Retinal pigment epithelial cell (primary cell): ENCODE data around the gene FCMR.

ENCODE experiments used
- DNase-seq: peaks from one replicate; pipeline ENCODE4 v3.0.0-alpha.2; 2010; ENCODE audit warnings: low read depth
- H3K4me3 ChIP-seq: 2 replicates; pipeline ENCODE4 v1.5.1; 2011; ENCODE audit warnings: mild to moderate bottlenecking, low read length, control low read depth, moderate library complexity
- TF ChIP-seq, protein P1 (sequence below): conservative IDR thresholded peaks from 2 replicates; pipeline ENCODE4 v1.5.1; 2011; ENCODE audit warnings: low read depth, low read length, control low read depth, inconsistent platforms

FCMR gene

DNA sequence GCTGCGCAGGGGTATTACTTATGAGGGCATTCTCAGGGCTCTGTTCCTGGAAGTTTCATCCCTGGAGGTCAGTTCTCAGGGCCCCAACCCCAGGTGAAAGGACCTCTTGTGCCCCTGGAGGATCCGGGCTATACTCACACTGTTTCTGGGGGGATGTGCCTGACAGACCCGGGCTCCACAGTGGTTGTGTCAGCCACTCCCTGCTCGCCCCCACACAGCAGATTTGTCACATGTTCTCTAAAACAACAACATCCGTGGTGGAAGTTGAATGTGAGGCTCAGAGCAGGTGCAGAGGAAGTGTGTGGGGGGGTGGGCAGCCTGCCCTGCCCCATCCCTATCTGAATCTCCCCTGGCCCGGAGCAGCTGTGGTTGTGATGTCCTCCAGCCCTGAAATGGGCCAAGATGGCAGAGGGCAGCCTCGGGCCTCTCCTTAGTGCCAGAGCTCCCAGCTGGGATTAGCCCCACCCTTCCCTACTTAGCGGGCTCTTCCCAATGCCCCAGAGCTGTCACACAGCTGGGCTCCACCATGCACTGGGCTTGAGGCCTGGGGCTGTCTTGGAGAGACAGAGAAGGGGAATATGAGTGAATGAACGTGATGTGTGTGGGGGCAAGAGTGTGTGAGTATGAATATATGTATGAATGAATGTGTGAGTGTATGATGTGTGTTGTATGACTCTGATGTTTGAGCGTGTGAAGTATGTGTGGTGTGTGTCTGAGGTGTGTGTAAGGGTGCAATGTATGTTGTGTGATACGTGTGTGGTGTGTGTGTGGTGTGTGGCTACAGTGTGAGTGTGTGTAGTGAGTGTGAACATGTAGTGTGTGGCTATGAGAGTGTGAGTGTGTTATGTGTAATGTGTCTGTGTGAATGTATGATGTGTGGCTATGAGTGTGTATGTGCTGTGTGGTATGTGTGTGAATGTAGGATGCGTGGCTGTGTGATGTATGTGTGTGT, 1.5 kb upstream of the FCMR start:
- no peak for DNase-seq
- no peak overlapping the region for H3K4me3 ChIP-seq
- TF ChIP-seq, protein P1, sequence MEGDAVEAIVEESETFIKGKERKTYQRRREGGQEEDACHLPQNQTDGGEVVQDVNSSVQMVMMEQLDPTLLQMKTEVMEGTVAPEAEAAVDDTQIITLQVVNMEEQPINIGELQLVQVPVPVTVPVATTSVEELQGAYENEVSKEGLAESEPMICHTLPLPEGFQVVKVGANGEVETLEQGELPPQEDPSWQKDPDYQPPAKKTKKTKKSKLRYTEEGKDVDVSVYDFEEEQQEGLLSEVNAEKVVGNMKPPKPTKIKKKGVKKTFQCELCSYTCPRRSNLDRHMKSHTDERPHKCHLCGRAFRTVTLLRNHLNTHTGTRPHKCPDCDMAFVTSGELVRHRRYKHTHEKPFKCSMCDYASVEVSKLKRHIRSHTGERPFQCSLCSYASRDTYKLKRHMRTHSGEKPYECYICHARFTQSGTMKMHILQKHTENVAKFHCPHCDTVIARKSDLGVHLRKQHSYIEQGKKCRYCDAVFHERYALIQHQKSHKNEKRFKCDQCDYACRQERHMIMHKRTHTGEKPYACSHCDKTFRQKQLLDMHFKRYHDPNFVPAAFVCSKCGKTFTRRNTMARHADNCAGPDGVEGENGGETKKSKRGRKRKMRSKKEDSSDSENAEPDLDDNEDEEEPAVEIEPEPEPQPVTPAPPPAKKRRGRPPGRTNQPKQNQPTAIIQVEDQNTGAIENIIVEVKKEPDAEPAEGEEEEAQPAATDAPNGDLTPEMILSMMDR: no peak

DNA sequence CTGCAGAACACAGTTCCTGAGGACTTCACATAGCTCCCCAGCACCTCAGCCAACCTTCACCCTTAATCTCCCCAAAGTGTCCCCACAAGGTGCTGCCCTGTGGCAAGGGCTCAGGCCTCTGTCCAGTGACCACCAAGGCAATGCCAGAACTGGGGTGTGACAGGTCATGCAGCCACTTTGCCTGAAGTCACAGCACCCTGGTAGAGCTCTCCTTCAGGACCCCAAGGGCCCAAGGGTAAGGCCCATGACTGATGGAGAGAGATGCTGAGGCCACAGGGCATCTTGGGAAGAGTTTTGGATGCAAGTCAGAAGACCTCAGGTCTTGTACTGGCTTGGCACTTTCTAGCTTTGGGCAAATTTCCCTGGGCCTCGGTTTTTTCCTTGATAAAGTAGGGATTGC, 783 bp upstream of the FCMR start:
- H3K4me3 ChIP-seq: no peak overlapping the region
- DNase-seq: no peak
- TF ChIP-seq, protein P1: no peak

DNA sequence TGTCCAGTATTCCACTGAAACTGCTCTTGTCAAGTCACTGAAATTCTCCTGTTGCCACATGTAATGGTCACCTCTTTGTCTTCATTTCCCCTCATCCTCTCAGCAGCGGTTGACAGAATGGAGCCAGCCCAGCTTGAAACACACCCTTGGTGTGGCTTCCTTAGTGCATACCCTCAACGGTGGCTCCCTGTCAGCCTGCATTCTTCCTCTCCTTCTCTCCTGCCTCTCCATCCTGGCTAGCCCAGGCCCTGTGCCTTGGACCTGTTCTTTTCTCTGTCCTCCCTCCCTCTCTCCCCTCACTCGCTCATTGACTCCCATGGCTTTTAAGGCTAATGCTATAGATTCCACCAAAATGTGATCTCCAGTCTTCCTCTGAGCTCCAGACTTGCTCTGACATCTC, 3.7 kb downstream of the FCMR start:
- TF ChIP-seq, protein P1: no peak
- no peak overlapping the region for H3K4me3 ChIP-seq
- no peak for DNase-seq

DNA sequence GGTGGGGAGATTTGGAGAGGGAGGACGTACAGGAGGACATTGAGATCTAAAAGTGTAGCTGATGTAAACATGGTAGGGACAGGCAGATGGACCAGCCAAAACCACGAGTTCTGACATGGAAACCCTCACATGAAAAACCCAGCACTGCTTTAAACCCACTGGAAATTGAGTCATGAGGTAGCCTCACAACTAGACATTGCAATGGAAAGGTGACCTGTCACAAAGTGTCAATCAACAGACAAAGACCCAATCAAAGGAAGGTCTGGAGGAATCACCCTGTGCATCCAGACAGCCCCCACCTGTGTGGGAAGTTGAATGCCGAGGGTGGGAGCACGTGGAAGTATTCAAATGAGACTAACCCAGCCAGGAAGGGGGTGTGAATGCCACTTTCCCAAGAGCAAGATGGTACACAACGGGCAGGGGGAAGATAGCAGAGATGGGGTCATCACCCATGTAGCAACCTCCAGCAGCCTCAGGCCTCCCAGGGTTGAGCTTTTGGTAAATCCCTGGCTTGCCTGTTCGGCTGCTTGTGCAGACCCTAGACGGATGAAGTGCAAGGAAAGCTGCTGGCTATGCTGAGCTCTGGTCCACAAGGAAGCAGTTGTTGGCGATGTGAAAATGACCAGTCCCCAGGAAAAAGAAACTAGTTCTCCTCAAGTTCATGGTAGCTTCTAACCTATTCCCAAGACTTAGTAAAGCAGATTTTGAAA, 5.6 kb downstream of the FCMR start:
- DNase-seq: no peak
- no peak overlapping the region for H3K4me3 ChIP-seq
- TF ChIP-seq, protein P1: no peak

DNA sequence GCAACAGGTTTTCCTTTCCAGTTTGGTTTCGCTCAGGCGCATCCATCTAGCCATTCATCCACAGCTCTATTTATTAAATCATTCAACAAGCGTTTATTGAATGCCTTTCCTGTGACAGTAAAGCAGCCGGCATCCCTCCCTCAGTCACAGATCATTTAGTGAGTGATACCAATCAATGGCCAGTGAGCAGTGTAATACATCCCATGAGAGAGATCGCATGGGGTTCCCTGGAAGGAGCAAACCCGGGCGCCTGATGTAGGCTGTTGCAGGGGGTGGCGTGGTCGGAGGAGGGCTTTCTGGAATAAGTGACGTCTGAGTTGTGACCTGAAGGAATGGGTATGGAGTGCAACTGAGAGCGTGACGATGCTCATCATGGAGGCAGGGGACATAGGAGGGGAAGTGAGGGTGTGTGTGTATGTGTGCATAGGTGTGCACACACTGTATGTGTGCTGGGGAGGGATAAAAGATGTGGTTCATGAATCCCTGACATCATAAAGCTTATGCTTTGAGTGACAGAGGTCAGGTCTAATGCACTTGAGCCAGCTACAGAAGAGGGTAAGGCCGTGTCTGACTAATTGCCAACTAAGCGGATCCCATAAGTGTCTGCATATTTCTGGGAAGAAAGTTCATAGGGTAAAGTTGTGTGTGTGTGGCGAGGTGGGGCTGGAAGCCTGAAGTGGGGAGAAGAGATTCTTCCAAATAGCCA, 6.6 kb downstream of the FCMR start:
- H3K4me3 ChIP-seq: no peak overlapping the region
- DNase-seq: no peak
- TF ChIP-seq, protein P1: no peak

DNA sequence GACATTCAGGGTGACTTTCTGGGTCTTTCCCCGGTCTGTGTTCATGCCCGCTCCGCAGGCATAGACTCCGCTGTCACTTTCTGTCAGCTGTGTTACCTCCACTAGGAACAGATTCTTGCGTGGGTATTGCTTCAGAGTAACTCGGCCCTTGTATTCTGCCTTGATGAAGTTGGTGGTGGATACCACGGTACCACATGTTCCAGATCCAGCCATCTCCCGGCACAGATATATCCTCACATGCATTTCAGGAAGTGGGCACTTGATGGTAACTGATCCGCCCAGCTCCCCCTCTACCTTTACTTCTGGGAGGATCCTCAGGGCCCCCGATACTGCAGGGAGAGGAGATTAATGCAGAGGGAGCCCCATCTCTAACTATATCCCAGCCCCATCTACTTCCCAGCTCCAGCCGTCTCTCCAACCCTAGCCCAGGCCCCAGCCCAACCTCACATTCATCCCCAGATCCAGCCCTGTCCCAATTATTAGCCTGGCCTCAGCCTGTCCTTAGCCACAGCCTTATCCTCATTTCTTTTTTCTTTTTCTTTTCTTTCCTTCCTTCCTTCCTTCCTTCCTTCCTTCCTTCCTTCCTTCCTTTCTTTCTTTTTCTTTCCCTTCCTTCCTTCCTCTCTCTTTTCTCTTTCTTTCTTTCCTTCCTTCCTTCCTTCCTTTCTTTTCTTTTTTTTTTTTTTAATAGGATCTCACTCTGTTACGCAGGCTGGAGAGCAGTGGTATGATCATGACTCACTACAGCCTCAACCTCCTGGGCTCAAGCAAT, 7.8 kb downstream of the FCMR start:
- TF ChIP-seq, protein P1: no peak
- DNase-seq: no peak
- H3K4me3 ChIP-seq: no peak overlapping the region
